GM19397 (cell line): Measurements from ENCODE around the gene GLYATL1B.

Source experiments
- ATAC-seq: cut with Tn5 transposase; IDR thresholded peaks from one replicate; pipeline ENCODE4 v1.9.1; 2021; ENCODE audit warnings: mild to moderate bottlenecking, moderate library complexity; ENCODE audit not compliant: unreplicated experiment

GLYATL1B gene

DNA sequence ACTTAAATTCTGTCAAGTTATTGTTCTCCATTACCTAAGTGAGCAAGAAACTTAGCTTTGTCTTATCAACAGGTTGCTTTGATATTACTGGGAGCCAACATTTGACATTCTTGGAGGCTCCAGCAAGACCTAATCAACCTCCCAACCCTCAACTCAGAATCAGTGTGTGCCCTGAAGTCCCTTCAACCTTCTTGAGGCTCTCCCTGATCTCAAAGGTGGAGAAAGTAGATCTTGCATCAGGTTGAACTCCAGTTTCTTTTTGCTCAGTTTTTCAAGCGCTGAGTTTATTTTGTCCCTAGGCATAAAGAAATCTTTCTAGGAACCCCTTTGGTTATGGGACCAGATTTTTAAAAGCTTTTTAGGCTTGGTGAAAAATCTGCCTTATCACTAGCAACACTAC lies 58.0 kb downstream of the GLYATL1B start:
- ATAC-seq: no peak
